ENCODE results near the gene PLPP3.

The PLPP3 gene

GRCh38 chr1:56539520-56539931 lies 39.8 kb downstream of the PLPP3 start:
- Histone ChIP-seq H3K4me3 (ENCODE audit: low read depth, low read length) (no peak overlapping the region), H3K27me3 (no peaks in the 10 kb centered on the region), H3K4me1 (no peaks in the 10 kb centered on the region), H3K36me3 (no peaks in the 10 kb centered on the region), H3K9me3 (no peaks in the 10 kb centered on the region)
- TF ChIP-seq CTCF (IDR thresholded peaks at IDR 0.05; ENCODE audit: low read depth, low read length), result no peak
- no peak for DNase-seq

DNA sequence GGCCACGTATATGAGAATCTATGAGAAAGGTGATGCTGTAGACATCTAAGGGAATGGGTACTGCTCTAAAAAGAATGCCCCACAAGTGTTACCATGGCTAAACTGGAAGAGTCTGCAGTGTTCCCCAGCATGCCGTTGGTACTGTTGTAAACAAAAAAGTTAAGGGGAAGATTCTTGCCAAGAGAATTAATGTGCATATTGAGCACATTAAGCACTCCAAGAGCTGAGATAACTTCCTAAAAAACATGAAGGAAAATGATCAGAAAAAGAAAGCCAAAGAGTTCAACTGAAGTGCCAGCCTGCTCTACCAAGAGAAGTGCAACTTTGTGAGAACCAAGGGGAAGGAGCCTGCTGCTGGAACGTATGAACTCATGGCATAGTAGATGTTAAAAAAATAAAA lies 40.8 kb downstream of the PLPP3 start:
- H3K4me3 ChIP-seq (ENCODE audit: low read depth, low read length), result no peak overlapping the region
- H3K9me3 ChIP-seq, result no peaks in the 10 kb centered on the region
- no peak for DNase-seq
- TF ChIP-seq CTCF (IDR thresholded peaks at IDR 0.05; ENCODE audit: low read depth, low read length), result no peak
- no peaks in the 10 kb centered on the region for H3K4me1 ChIP-seq
- no peaks in the 10 kb centered on the region for H3K27me3 ChIP-seq
- no peaks in the 10 kb centered on the region for H3K36me3 ChIP-seq

DNA sequence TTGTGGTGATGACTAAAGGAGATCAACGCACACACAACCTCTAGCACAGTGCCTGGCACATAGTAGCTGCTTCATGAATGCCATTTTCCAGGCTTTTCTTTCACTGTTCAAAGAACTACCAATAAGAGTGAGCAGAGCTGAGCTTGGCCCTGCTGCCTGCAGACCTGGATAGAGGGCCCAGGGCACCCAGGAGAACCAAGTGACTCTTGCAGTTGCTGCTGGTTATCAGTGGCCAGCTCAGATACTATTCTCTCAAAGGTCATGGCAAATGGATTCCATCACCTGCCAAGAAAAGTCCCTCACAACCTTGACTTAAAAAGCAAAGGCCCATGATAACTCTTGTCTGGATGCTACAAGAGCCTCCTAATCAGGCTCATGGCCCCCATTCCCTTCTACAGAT lies 41.7 kb downstream of the PLPP3 start:
- no peaks in the 10 kb centered on the region for H3K36me3 ChIP-seq
- no peaks in the 10 kb centered on the region for H3K9me3 ChIP-seq
- no peak for DNase-seq
- no peak for TF ChIP-seq CTCF (IDR thresholded peaks at IDR 0.05; ENCODE audit: low read depth, low read length)
- no peaks in the 10 kb centered on the region for H3K4me1 ChIP-seq
- H3K27me3 ChIP-seq, result no peaks in the 10 kb centered on the region
- H3K4me3 ChIP-seq (ENCODE audit: low read depth, low read length), result no peak overlapping the region

- no peaks in the 10 kb centered on the region for H3K36me3 ChIP-seq
- no peaks in the 10 kb centered on the region for H3K4me1 ChIP-seq
- DNase-seq, result no peak
These were observed 43.4 kb downstream of the PLPP3 start for GRCh38 chr1:56535939-56536338.

DNA sequence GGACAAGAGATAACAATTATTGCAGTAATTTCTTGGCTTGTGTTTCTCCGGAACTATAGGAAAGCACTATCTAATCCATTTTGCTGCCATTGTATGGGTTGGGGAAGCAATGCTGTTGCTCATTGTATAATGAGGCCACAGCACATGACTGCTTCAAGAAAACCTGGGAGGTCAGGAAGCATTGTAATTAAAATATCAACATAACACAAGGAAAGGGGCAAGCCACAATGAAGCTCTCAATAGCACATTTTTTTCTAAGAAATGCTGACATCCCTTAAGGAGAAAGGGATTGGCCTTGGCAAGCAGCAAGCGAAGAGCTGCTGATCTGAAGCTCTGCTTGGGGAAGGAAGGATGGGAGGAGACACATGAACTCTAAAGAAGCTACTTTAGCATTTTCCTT lies 44.0 kb downstream of the PLPP3 start:
- Histone ChIP-seq H3K9me3 (no peaks in the 10 kb centered on the region), H3K4me1 (no peaks in the 10 kb centered on the region), H3K36me3 (no peaks in the 10 kb centered on the region), H3K27me3 (no peaks in the 10 kb centered on the region), H3K4me3 (ENCODE audit: low read depth, low read length) (no peak overlapping the region)
- no peak for DNase-seq
- no peak for TF ChIP-seq CTCF (IDR thresholded peaks at IDR 0.05; ENCODE audit: low read depth, low read length)

More at GRCh38 chr1:56535939-56536338, 43.4 kb downstream of the PLPP3 start:
- Histone ChIP-seq H3K27me3 (no peaks in the 10 kb centered on the region), H3K4me3 (ENCODE audit: low read depth, low read length) (no peak overlapping the region), H3K9me3 (no peaks in the 10 kb centered on the region)
- no peak for TF ChIP-seq CTCF (IDR thresholded peaks at IDR 0.05; ENCODE audit: low read depth, low read length)

DNA sequence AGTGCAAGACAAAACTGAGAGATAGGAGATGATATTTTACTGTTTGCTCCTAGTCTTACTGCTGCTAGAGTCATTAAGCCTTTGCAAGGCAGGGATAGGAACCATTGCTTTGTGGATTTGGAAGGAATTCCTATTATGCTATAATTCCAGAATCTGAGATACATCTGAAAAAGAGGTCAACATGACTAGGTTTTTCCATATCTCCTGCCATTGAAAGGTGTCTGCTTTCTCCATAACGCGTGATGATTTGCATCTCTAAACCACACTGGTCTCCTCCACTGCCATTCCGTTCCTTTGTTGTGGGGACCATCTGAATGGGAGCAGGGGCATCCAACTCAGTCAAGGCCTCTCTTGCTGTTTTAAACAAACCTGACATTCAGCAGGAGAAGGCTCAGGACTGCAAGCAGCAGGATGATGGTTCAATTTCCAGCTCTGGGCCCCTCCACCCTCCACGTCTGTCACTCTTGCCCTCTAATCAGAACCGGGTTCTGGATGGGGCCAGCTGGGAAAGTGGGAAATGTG lies 45.2 kb downstream of the PLPP3 start:
- no peaks in the 10 kb centered on the region for H3K36me3 ChIP-seq
- no peak overlapping the region for H3K4me3 ChIP-seq (ENCODE audit: low read depth, low read length)
- no peak for TF ChIP-seq CTCF (IDR thresholded peaks at IDR 0.05; ENCODE audit: low read depth, low read length)
- DNase-seq, result no peak
- H3K9me3 ChIP-seq, result no peaks in the 10 kb centered on the region
- no peaks in the 10 kb centered on the region for H3K27me3 ChIP-seq
- no peaks in the 10 kb centered on the region for H3K4me1 ChIP-seq
